OCI-LY1 (cell line): ENCODE measurements around the gene SHISA5.

Experiments used
- H2AFZ ChIP-seq: fragments of 200-600 bp; sonication (generic), shearing (Covaris generic); 2 replicates; pipeline ENCODE4 v1.6.0; 2014; ENCODE audit warnings: antibody characterized with exemption, mild to moderate bottlenecking, low read length
- H3F3A ChIP-seq: fragments of 200-600 bp; sonication (generic), shearing (Covaris generic); 2 replicates; pipeline ENCODE4 v1.6.0; 2014; ENCODE audit warnings: mild to moderate bottlenecking, antibody characterized with exemption, low read length, moderate library complexity; ENCODE audit not compliant: insufficient read depth
- H3K27ac ChIP-seq: fragments of 200-600 bp; sonication (generic); 2 replicates; pipeline ENCODE4 v1.5.1; 2014; ENCODE audit warnings: low read length, mixed run types, mild to moderate bottlenecking, low read depth; ENCODE audit not compliant: poor library complexity, severe bottlenecking
- H3K27me3 ChIP-seq: fragments of 200-600 bp; sonication (generic); 2 replicates; pipeline ENCODE4 v1.6.0; 2014; ENCODE audit warnings: antibody characterized with exemption, mild to moderate bottlenecking, low read length, moderate library complexity; ENCODE audit not compliant: insufficient read depth
- H3K36me3 ChIP-seq: fragments of 200-600 bp; sonication (generic); 2 replicates; pipeline ENCODE4 v1.6.1; 2014; ENCODE audit warnings: mild to moderate bottlenecking, antibody characterized with exemption, low read length, moderate library complexity, mixed read lengths; ENCODE audit not compliant: insufficient read depth
- H3K4me1 ChIP-seq: fragments of 200-600 bp; sonication (generic); 2 replicates; pipeline ENCODE4 v1.5.1; 2014; ENCODE audit warnings: mild to moderate bottlenecking, low read length, moderate library complexity; ENCODE audit not compliant: insufficient read depth, severe bottlenecking
- H3K4me2 ChIP-seq: fragments of 200-600 bp; sonication (generic), shearing (Covaris generic); 2 replicates; pipeline ENCODE4 v1.6.1; 2014; ENCODE audit warnings: low read length
- H3K4me3 ChIP-seq: fragments of 200-600 bp; sonication (generic); 2 replicates; pipeline ENCODE4 v1.5.1; 2014; ENCODE audit warnings: low read length, low read depth, mild to moderate bottlenecking, mixed read lengths; ENCODE audit not compliant: poor library complexity, severe bottlenecking
- H3K79me2 ChIP-seq: fragments of 200-600 bp; shearing (Covaris generic); 2 replicates; pipeline ENCODE4 v1.6.1; 2016; ENCODE audit warnings: mixed run types, low read length, mixed read lengths; ENCODE audit not compliant: insufficient read depth
- H3K9ac ChIP-seq: fragments of 200-600 bp; sonication (generic), shearing (Covaris generic); 2 replicates; pipeline ENCODE4 v1.6.1; 2014; ENCODE audit warnings: mild to moderate bottlenecking, low read length, mixed read lengths
- H3K9me2 ChIP-seq: fragments of 200-600 bp; sonication (generic), shearing (Covaris generic); 2 replicates; pipeline ENCODE4 v1.6.1; 2014; ENCODE audit warnings: low read depth, mild to moderate bottlenecking, low read length, mixed read lengths
- H3K9me3 ChIP-seq: fragments of 200-600 bp; shearing (Covaris generic); 2 replicates; pipeline ENCODE4 v1.6.1; 2014; ENCODE audit warnings: low read length, mixed read lengths
- H4K20me1 ChIP-seq: fragments of 200-600 bp; sonication (generic), shearing (Covaris generic); 2 replicates; pipeline ENCODE4 v1.6.0; 2016; ENCODE audit warnings: mild to moderate bottlenecking, low read length; ENCODE audit not compliant: insufficient read depth
- EZH2 ChIP-seq: fragments of 200-600 bp; sonication (generic), shearing (Covaris generic); IDR thresholded peaks from 2 replicates; pipeline ENCODE4 v1.8.0; 2017; ENCODE audit warnings: borderline replicate concordance, mixed run types, mild to moderate bottlenecking, antibody characterized with exemption, low read length, moderate library complexity, mixed read lengths
- TF ChIP-seq, protein P1 (sequence below): fragments of 200-600 bp; sonication (generic), shearing (Covaris generic); IDR thresholded peaks from 2 replicates; pipeline ENCODE4 v1.5.1; 2017; ENCODE audit warnings: mild to moderate bottlenecking, antibody characterized with exemption, low read length, moderate library complexity, mixed read lengths

Gene SHISA5

GRCh38 chr3:48436477-48436787 is 67.5 kb downstream of the SHISA5 start:
- peaks cover 11% of the 10 kb centered on the region for H3K79me2 ChIP-seq
- H2AFZ ChIP-seq: no peak overlapping the region
- H3K36me3 ChIP-seq: peaks cover 38% of the 10 kb centered on the region
- H3F3A ChIP-seq: no peaks in the 10 kb centered on the region
- H3K27me3 ChIP-seq: no peaks in the 10 kb centered on the region
- H3K4me2 ChIP-seq: peak overlapping the region; percentile 8; the same call in 1 of the 2 replicates
- no peaks in the 10 kb centered on the region for H3K9me3 ChIP-seq
- peak overlapping the region; percentile 15 for H3K27ac ChIP-seq
- TF ChIP-seq, protein P1, sequence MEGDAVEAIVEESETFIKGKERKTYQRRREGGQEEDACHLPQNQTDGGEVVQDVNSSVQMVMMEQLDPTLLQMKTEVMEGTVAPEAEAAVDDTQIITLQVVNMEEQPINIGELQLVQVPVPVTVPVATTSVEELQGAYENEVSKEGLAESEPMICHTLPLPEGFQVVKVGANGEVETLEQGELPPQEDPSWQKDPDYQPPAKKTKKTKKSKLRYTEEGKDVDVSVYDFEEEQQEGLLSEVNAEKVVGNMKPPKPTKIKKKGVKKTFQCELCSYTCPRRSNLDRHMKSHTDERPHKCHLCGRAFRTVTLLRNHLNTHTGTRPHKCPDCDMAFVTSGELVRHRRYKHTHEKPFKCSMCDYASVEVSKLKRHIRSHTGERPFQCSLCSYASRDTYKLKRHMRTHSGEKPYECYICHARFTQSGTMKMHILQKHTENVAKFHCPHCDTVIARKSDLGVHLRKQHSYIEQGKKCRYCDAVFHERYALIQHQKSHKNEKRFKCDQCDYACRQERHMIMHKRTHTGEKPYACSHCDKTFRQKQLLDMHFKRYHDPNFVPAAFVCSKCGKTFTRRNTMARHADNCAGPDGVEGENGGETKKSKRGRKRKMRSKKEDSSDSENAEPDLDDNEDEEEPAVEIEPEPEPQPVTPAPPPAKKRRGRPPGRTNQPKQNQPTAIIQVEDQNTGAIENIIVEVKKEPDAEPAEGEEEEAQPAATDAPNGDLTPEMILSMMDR: no peak
- no peak for TF ChIP-seq EZH2
- no peak overlapping the region for H3K9ac ChIP-seq
- no peaks in the 10 kb centered on the region for H4K20me1 ChIP-seq
- H3K4me1 ChIP-seq: peaks cover 43% of the 10 kb centered on the region
- no peaks in the 10 kb centered on the region for H3K9me2 ChIP-seq
- no peak overlapping the region for H3K4me3 ChIP-seq

DNA sequence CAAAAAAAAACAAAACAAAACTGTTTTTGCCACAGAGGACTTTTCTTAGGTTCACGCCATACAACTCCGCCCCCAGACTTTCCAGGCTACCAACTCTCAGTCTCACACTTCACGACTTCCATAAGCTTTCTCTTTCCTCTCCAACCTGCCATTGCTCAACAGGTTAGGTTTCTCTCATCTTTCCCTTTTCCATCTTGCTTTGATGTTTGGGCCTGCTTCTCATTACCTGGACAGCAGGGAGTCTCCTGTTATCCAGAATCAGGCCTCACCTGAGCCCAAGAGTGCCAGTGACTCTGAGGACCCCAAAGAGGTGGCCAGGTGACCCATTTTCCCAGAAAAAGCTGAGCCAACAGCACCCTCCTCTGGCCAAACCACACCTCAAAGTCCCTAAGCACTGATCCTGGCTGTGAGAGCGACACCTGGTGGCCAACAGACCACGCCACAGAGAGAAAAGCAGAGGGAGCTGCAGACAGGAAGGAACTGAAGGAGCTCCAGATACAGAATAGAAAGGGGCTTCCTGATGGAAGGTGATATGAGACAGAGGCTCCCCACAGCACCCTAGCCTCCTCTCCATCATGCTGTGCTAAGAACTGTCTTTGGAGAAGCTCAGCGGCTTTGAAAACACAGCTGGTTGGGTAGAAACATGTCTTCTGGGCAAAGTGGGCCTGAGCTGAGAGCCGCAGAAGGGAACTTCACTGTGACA is 68.0 kb downstream of the SHISA5 start:
- Histone ChIP-seq H3K9ac (no peak overlapping the region), H3K4me3 (no peak overlapping the region), H3K36me3 (peaks cover 41% of the 10 kb centered on the region), H3K4me2 (peak overlapping the region; percentile 8; the same call in 1 of the 2 replicates), H3K27ac (peak overlapping the region; percentile 15), H3K4me1 (peaks cover 38% of the 10 kb centered on the region), H3F3A (no peaks in the 10 kb centered on the region), H3K27me3 (no peaks in the 10 kb centered on the region), H3K9me3 (no peaks in the 10 kb centered on the region), H3K79me2 (peaks cover 7% of the 10 kb centered on the region), H2AFZ (no peak overlapping the region), H3K9me2 (no peaks in the 10 kb centered on the region), H4K20me1 (no peaks in the 10 kb centered on the region)
- TF ChIP-seq, protein P1: peak; percentile 100
- TF ChIP-seq EZH2: no peak

- Histone ChIP-seq H3K9ac (no peak overlapping the region), H2AFZ (no peak overlapping the region), H4K20me1 (no peaks in the 10 kb centered on the region), H3K9me3 (no peaks in the 10 kb centered on the region), H3K36me3 (peaks cover 45% of the 10 kb centered on the region), H3K4me1 (peaks cover 38% of the 10 kb centered on the region), H3K27ac (no peak overlapping the region), H3F3A (no peaks in the 10 kb centered on the region), H3K4me3 (no peak overlapping the region), H3K9me2 (no peaks in the 10 kb centered on the region), H3K4me2 (no peak overlapping the region), H3K79me2 (no peaks in the 10 kb centered on the region; the same call in 1 of the 2 replicates), H3K27me3 (no peaks in the 10 kb centered on the region)
- TF ChIP-seq, protein P1: no peak
- TF ChIP-seq EZH2: no peak
Observed at GRCh38 chr3:48435223-48435595, 68.8 kb downstream of the SHISA5 start.
